Uterus (tissue), 4 donors: Measurements from ENCODE around the gene SLC39A6. TPM values are rescaled to one million over a fixed set of nuclear protein-coding genes. Genes with fewer than 3 reads are reported as not detected.

Experiments
- DNase-seq, 2 donors: peaks; one replicate each; pipeline ENCODE4 v3.0.0-alpha.2; 2019 to 2020
- H3K27ac ChIP-seq, 2 donors: fragments of 200-600 bp; sonication (generic); 1 replicate in 1 of 2; 2 replicates in 1 of 2; pipeline ENCODE4 v1.5.1; 2016 to 2018
- H3K27me3 ChIP-seq, 2 donors: fragments of 200-600 bp; sonication (generic); one replicate each; pipeline ENCODE4 v1.5.1; 2018 to 2019; ENCODE audit warnings: control low read depth in 1 of 2
- H3K36me3 ChIP-seq, 2 donors: fragments of 200-600 bp; sonication (generic); one replicate each; pipeline ENCODE4 v1.5.1; 2019; ENCODE audit warnings: control low read depth in 1 of 2
- H3K4me1 ChIP-seq, 2 donors: fragments of 200-600 bp; sonication (generic); one replicate each; pipeline ENCODE4 v1.5.1; 2018 to 2019; ENCODE audit warnings: control low read depth in 1 of 2
- H3K4me3 ChIP-seq, 2 donors: fragments of 200-600 bp; sonication (generic); 1 replicate in 1 of 2; 2 replicates in 1 of 2; pipeline ENCODE4 v1.5.1; 2018 to 2019; ENCODE audit warnings: mild to moderate bottlenecking in 1 of 2
- H3K9me3 ChIP-seq, 2 donors: fragments of 200-600 bp; sonication (generic); one replicate each; pipeline ENCODE4 v1.5.1; 2019; ENCODE audit warnings: control low read depth in 1 of 2
- POLR2A ChIP-seq, 2 donors: fragments of 450-650 bp; IDR thresholded peaks; one replicate each; pipeline ENCODE4 v1.6.1; 2016; ENCODE audit warnings: antibody characterized with exemption in 2 of 2, mild to moderate bottlenecking in 1 of 2, moderate library complexity in 1 of 2
- intact Hi-C: fragments of 100-400 bp; cut with DNase I; formaldehyde crosslinking; loops from one replicate; pipeline ENCODE4 v1.15.1; 2023; ENCODE audit warnings: low total_unique reads
- total RNA-seq, 4 donors: library from RNA; depleted of rRNA in 3 of 4; stranded (reverse); fragments of >200 nt in 3 of 4; gene quantifications; one replicate each; pipeline versions ENCODE4 v1.1.0 to v1.2.4, GENCODE V29; 2014 to 2023
- TF ChIP-seq, protein P1 (sequence below), 4 experiments: fragments of 200-600 bp in 2 of 4; fragments of 450-650 bp in 2 of 4; sonication (generic) in 2 of 4; IDR thresholded peaks; one replicate each; pipeline ENCODE4 v1.5.1; 2016 to 2019; ENCODE audit warnings: antibody characterized with exemption in 4 of 4, mild to moderate bottlenecking in 2 of 4, moderate library complexity in 1 of 4
- donor health status: DM: yes; HTN: yes; CAD: no.

Gene SLC39A6
- total RNA-seq, 4 donors from 2014 or later = 7.7 to 90.6 (median 31.1) TPM

DNA sequence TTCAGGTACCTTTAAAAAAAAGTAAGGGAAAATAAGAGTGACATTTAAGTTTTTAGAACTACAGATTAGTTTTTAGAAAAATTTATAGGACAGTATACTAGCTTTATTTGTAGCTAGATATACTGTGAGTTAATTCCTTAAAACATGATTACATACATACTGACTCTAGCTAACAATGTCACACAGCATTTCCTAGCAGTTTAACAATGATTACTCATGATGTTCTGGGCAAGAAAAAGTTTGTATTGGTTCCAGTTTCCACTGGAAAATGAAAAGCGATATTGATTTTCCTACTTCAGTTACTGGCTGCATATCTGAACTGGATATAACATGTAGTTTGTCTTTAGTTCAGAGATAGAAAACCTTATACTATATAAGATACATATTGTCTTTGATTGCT is 19.4 kb downstream of the SLC39A6 start:
- no peak for TF ChIP-seq POLR2A (IDR thresholded peaks at IDR 0.05)
- TF ChIP-seq, protein P1, sequence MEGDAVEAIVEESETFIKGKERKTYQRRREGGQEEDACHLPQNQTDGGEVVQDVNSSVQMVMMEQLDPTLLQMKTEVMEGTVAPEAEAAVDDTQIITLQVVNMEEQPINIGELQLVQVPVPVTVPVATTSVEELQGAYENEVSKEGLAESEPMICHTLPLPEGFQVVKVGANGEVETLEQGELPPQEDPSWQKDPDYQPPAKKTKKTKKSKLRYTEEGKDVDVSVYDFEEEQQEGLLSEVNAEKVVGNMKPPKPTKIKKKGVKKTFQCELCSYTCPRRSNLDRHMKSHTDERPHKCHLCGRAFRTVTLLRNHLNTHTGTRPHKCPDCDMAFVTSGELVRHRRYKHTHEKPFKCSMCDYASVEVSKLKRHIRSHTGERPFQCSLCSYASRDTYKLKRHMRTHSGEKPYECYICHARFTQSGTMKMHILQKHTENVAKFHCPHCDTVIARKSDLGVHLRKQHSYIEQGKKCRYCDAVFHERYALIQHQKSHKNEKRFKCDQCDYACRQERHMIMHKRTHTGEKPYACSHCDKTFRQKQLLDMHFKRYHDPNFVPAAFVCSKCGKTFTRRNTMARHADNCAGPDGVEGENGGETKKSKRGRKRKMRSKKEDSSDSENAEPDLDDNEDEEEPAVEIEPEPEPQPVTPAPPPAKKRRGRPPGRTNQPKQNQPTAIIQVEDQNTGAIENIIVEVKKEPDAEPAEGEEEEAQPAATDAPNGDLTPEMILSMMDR (IDR thresholded peaks at IDR 0.05) = no peak
- H3K36me3 ChIP-seq = no peaks in the 10 kb centered on the region
- intact Hi-C loops = no loop called here

DNA sequence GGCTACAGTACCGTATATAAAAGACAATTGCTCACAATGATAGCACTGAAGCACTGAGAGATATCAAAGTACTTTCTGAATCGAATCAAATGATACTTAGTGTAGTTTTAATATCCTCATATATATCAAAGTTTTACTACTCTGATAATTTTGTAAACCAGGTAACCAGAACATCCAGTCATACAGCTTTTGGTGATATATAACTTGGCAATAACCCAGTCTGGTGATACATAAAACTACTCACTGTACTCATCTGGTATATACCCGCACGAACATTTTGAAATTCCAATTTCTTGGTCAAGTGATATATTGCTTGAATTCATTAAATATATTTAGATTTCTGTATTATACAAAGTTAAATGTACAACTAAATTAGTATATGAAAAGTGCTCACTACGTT is 20.5 kb downstream of the SLC39A6 start:
- Histone ChIP-seq H3K4me1 (no peaks in the 10 kb centered on the region), H3K9me3 (no peaks in the 10 kb centered on the region), H3K27ac (no peak overlapping the region), H3K36me3 (no peaks in the 10 kb centered on the region), H3K4me3 (no peak overlapping the region), H3K27me3 (no peaks in the 10 kb centered on the region)
- intact Hi-C loops = no loop called here
- no peak for DNase-seq
- TF ChIP-seq, protein P1 (IDR thresholded peaks at IDR 0.05) = no peak
- TF ChIP-seq POLR2A (IDR thresholded peaks at IDR 0.05) = no peak

More for the DNA sequence above, 19.4 kb downstream of the SLC39A6 start:
- no peaks in the 10 kb centered on the region for H3K4me1 ChIP-seq
- H3K9me3 ChIP-seq = no peaks in the 10 kb centered on the region
- H3K27me3 ChIP-seq = no peaks in the 10 kb centered on the region
- no peak for DNase-seq
- no peak overlapping the region for H3K27ac ChIP-seq
- H3K4me3 ChIP-seq = no peak overlapping the region

DNA sequence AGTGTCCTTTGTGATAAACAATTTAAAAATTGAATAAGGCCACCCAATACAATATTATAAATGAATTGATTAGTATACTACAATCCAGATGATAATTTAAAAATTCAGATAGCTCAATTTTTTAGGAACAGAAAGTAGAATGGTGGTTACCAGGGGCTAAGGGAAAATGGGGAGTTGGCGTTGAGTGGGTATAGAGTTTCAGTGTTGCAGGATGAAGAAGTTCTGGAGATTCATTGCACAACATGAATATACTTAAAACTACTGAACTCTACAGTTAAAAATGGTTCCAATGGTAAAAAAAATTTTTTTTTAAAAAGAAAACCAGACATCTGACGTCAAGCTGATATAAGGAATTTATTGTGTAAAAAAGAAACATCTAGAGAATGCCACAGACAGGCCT is 20.9 kb downstream of the SLC39A6 start:
- Histone ChIP-seq H3K27me3 (no peaks in the 10 kb centered on the region), H3K4me1 (no peaks in the 10 kb centered on the region), H3K4me3 (no peak overlapping the region), H3K36me3 (no peaks in the 10 kb centered on the region), H3K9me3 (no peaks in the 10 kb centered on the region), H3K27ac (no peak overlapping the region)
- intact Hi-C loops = no loop called here
- DNase-seq = no peak
- no peak for TF ChIP-seq POLR2A (IDR thresholded peaks at IDR 0.05)
- TF ChIP-seq, protein P1 (IDR thresholded peaks at IDR 0.05) = no peak

DNA sequence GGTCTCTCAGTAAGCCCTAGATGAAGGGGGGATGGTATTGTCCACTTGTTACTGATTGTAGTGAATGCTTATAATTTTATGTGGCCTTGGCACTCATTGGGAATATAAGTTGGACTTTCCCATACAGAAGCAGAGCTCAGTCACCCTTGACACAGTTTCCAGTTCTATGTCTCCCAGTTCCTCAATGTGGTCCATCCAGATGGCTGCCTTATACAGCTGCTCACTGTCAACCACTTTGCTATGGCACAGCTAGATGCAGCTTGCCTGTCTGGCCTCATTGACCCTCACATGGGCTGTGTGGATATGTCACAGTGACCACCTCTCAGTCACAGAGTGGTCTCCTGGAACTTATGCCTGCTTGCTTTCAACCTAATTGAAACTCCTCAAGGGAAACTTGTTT is 21.7 kb downstream of the SLC39A6 start:
- TF ChIP-seq, protein P1 (IDR thresholded peaks at IDR 0.05) = no peak
- TF ChIP-seq POLR2A (IDR thresholded peaks at IDR 0.05) = no peak
- H3K27me3 ChIP-seq = no peaks in the 10 kb centered on the region
- no peaks in the 10 kb centered on the region for H3K36me3 ChIP-seq
- no peak overlapping the region for H3K27ac ChIP-seq
- no peaks in the 10 kb centered on the region for H3K9me3 ChIP-seq
- intact Hi-C loops = no loop called here
- no peaks in the 10 kb centered on the region for H3K4me1 ChIP-seq
- DNase-seq = no peak
- no peak overlapping the region for H3K4me3 ChIP-seq

DNA sequence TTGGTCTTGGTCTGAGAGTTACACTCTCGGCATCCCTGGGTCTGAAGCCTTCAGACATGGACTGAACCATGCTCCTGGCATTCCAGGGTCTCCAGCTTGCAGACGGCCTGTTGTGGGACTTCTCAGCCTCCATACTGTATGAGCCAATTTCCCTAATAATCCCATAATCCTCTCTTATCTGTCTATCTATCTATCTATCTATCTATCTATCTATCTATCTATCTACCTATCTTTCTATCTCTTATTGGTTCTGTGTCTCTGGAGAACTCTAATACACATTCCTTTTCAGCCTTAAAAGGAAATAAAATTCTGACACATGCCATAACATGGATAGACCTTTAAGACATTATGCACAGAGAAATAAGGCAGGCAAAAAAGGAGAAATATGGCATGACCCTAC is 24.4 kb downstream of the SLC39A6 start:
- Histone ChIP-seq H3K27ac (no peak overlapping the region), H3K36me3 (no peaks in the 10 kb centered on the region), H3K4me3 (no peak overlapping the region), H3K27me3 (no peaks in the 10 kb centered on the region), H3K4me1 (no peaks in the 10 kb centered on the region), H3K9me3 (no peaks in the 10 kb centered on the region)
- DNase-seq = no peak
- intact Hi-C loops = no loop called here
- TF ChIP-seq POLR2A (IDR thresholded peaks at IDR 0.05) = no peak

DNA sequence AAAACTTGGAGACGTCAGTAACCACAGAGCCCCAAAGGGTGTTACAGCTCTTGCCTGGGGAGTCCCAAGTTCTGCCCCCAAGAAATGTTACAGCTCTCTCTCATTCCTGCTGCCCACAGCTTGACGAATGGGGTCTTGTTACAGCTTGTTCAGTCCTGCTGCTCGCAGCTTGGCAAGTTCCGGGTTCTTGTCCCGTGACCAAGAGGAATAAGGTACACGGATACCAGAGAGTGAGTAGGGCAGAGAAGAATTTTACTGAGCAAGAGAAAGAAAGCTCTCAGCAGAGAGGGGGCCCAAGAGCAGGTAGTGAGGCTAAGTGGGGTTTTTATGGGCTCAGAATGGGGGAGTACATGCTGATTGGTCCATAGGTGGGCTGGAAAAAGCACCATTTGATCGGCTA is 27.2 kb downstream of the SLC39A6 start:
- Histone ChIP-seq H3K36me3 (no peaks in the 10 kb centered on the region), H3K27me3 (no peaks in the 10 kb centered on the region), H3K4me3 (no peak overlapping the region), H3K4me1 (no peaks in the 10 kb centered on the region), H3K27ac (no peak overlapping the region), H3K9me3 (no peaks in the 10 kb centered on the region)
- DNase-seq = no peak
- TF ChIP-seq, protein P1 (IDR thresholded peaks at IDR 0.05) = no peak
- no peak for TF ChIP-seq POLR2A (IDR thresholded peaks at IDR 0.05)
- intact Hi-C loops = no loop called here
